Calu3 (cell line): Measurements from ENCODE around the gene DCLRE1B. TPM values are rescaled to one million over a fixed set of nuclear protein-coding genes. Genes with fewer than 3 reads are reported as not detected.

ENCODE experiments used
- BruUV-seq: library from RNA; stranded (reverse); fragments of 400-500 nt; replicated peaks from 2 replicates; lab custom pipeline; 2021; lab: Mats Ljungman, UMichigan
- CTCF ChIA-PET: fragments of 300-600 bp; sonication (Branson Sonifier 250); formaldehyde crosslinking; loops from one replicate; lab custom pipeline; 2022; ENCODE audit warnings: antibody characterized with exemption; lab: Charles Lee
- DNase-seq: peaks from one replicate; pipeline ENCODE4 v3.0.0; 2022
- H3K27ac Mint-ChIP-seq: one replicate; pipeline ENCODE4 v1.8.0; 2022; ENCODE audit warnings: mixed read lengths; ENCODE audit not compliant: unreplicated experiment
- H3K27me3 Mint-ChIP-seq: one replicate; pipeline ENCODE4 v1.8.0; 2022; ENCODE audit warnings: mixed read lengths; ENCODE audit not compliant: unreplicated experiment
- H3K36me3 Mint-ChIP-seq: one replicate; pipeline ENCODE4 v1.8.0; 2022; ENCODE audit warnings: mild to moderate bottlenecking, moderate library complexity, mixed read lengths; ENCODE audit not compliant: insufficient read depth, unreplicated experiment
- H3K4me1 Mint-ChIP-seq: one replicate; pipeline ENCODE4 v1.8.0; 2022; ENCODE audit warnings: mild to moderate bottlenecking, low read depth, mixed read lengths; ENCODE audit not compliant: unreplicated experiment
- H3K4me3 Mint-ChIP-seq: one replicate; pipeline ENCODE4 v1.8.0; 2022; ENCODE audit warnings: mild to moderate bottlenecking, low read depth, moderate library complexity, mixed read lengths; ENCODE audit not compliant: unreplicated experiment
- H3K9me3 Mint-ChIP-seq: one replicate; pipeline ENCODE4 v1.8.0; 2022; ENCODE audit warnings: low read depth, mixed read lengths; ENCODE audit not compliant: unreplicated experiment
- intact Hi-C: fragments of 100-400 bp; cut with micrococcal nuclease; formaldehyde crosslinking; loops from one replicate; pipeline ENCODE4 v1.10.0; 2022; ENCODE audit not compliant: unreplicated experiment
- total RNA-seq: library from RNA; stranded (reverse); gene quantifications from 2 replicates; pipeline ENCODE4 v1.2.3, GENCODE V29; 2022
- TF ChIP-seq, protein P1 (sequence below): fragments of 200-600 bp; IDR thresholded peaks from one replicate; pipeline ENCODE4 v1.8.0; 2022; ENCODE audit warnings: antibody characterized with exemption; ENCODE audit not compliant: unreplicated experiment

Gene DCLRE1B
- total RNA-seq, 1 experiment from 2014 or later, result 6.9 TPM

GRCh38 chr1:113950908-113951307, 45.8 kb downstream of the DCLRE1B start:
- Mint-ChIP-seq H3K36me3 (peaks cover 4% of the 10 kb centered on the region), H3K9me3 (no peaks in the 10 kb centered on the region), H3K27me3 (no peaks in the 10 kb centered on the region), H3K4me3 (no peak overlapping the region), H3K4me1 (peaks cover 7% of the 10 kb centered on the region), H3K27ac (no peak overlapping the region)
- intact Hi-C loops, result no loop called here
- DNase-seq, result no peak
- TF ChIP-seq, protein P1, sequence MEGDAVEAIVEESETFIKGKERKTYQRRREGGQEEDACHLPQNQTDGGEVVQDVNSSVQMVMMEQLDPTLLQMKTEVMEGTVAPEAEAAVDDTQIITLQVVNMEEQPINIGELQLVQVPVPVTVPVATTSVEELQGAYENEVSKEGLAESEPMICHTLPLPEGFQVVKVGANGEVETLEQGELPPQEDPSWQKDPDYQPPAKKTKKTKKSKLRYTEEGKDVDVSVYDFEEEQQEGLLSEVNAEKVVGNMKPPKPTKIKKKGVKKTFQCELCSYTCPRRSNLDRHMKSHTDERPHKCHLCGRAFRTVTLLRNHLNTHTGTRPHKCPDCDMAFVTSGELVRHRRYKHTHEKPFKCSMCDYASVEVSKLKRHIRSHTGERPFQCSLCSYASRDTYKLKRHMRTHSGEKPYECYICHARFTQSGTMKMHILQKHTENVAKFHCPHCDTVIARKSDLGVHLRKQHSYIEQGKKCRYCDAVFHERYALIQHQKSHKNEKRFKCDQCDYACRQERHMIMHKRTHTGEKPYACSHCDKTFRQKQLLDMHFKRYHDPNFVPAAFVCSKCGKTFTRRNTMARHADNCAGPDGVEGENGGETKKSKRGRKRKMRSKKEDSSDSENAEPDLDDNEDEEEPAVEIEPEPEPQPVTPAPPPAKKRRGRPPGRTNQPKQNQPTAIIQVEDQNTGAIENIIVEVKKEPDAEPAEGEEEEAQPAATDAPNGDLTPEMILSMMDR, result no peak
- BruUV-seq, result no TSS peak
- CTCF ChIA-PET, result interaction anchor here (0.6 kb wide), 1 partner anchor 111 kb away, joined by 4 read pairs; no protein-coding TSS in a partner anchor

DNA sequence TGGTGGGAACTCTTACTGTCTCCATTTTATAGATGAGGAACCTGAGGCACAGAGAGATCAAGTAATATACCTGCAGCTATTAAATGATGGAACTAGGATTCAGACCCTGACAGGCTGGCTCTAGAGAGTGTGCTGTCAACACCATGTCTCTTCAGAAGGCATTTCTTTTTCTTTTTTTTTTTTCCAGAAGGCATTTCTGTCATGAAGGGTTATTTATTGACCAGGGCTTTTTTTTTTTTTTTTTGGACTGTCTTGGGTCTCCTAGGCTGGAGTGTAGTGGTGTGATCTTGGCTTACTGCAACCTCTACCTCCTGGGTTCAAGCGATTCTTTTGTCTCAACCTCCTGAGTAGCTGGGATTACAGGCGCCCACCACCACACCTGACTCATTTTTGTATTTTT, 46.6 kb downstream of the DCLRE1B start:
- no peaks in the 10 kb centered on the region for H3K9me3 Mint-ChIP-seq
- H3K4me1 Mint-ChIP-seq, result peaks cover 7% of the 10 kb centered on the region
- intact Hi-C loops, result no loop called here
- no peaks in the 10 kb centered on the region for H3K27me3 Mint-ChIP-seq
- H3K27ac Mint-ChIP-seq, result no peak overlapping the region
- CTCF ChIA-PET, result interaction anchor here (0.7 kb wide), 1 partner anchor 400 kb away, joined by 3 read pairs; no protein-coding TSS in a partner anchor
- BruUV-seq, result no TSS peak
- H3K4me3 Mint-ChIP-seq, result no peak overlapping the region
- TF ChIP-seq, protein P1, result no peak
- DNase-seq, result no peak
- peaks cover 4% of the 10 kb centered on the region for H3K36me3 Mint-ChIP-seq

DNA sequence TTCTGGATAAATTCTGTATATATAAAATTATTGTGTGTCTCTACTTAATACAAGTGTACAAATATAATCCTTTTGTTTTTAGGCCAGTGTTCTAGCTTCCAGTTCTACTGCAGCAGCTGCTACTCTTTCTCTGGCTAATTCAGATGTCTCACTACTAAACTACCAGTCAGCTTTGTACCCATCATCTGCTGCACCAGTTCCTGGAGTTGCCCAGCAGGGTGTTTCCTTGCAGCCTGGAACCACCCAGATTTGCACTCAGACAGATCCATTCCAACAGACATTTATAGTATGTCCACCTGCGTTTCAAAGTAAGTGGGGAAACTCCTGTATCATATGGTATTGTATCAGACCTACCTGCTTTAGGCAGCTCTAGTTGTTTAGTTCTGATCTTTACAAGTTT, 52.9 kb downstream of the DCLRE1B start:
- TF ChIP-seq, protein P1, result no peak
- Mint-ChIP-seq H3K36me3 (peaks cover 4% of the 10 kb centered on the region), H3K4me3 (no peak overlapping the region), H3K9me3 (no peaks in the 10 kb centered on the region), H3K27me3 (no peaks in the 10 kb centered on the region), H3K27ac (no peak overlapping the region), H3K4me1 (no peaks in the 10 kb centered on the region)
- CTCF ChIA-PET, result no interaction called here
- no TSS peak for BruUV-seq
- DNase-seq, result no peak
- intact Hi-C loops, result no loop called here

- CTCF ChIA-PET, result no interaction called here
- H3K4me3 Mint-ChIP-seq, result no peak overlapping the region
- DNase-seq, result no peak
- TF ChIP-seq, protein P1, result no peak
- no peaks in the 10 kb centered on the region for H3K4me1 Mint-ChIP-seq
- H3K27ac Mint-ChIP-seq, result no peak overlapping the region
- no peaks in the 10 kb centered on the region for H3K27me3 Mint-ChIP-seq
- no peaks in the 10 kb centered on the region for H3K9me3 Mint-ChIP-seq
- no TSS peak for BruUV-seq
- H3K36me3 Mint-ChIP-seq, result peaks cover 7% of the 10 kb centered on the region
- intact Hi-C loops, result no loop called here
Observed at GRCh38 chr1:113958691-113959090, 53.6 kb downstream of the DCLRE1B start.
